PC-3 (cell line): ENCODE results near the gene CBFA2T3. TPM values are rescaled to one million over a fixed set of nuclear protein-coding genes. Genes with fewer than 3 reads are reported as not detected.

Experiments
- ATAC-seq: fragments of 200-7000 bp; cut with Tn5 transposase; 2 replicates; pipeline ENCODE4 v1.9.1; 2020; ENCODE audit warnings: mild to moderate bottlenecking, moderate library complexity
- BruUV-seq: library from RNA; stranded (reverse); fragments of 400-500 nt; replicated peaks from 2 replicates; lab custom pipeline; 2021; lab: Mats Ljungman, UMichigan
- CTCF ChIA-PET: fragments of 300-600 bp; sonication (Branson Sonifier 250); formaldehyde crosslinking; loops from one replicate; lab custom pipeline; 2022; ENCODE audit warnings: antibody characterized with exemption; lab: Charles Lee
- POLR2A ChIA-PET: fragments of 300-600 bp; sonication (Branson Sonifier 250); formaldehyde crosslinking; loops from one replicate; lab custom pipeline; 2022; ENCODE audit warnings: antibody characterized with exemption; ENCODE audit not compliant: unreplicated experiment; lab: Charles Lee
- DNase-seq: peaks from one replicate; pipeline ENCODE4 v3.0.0-alpha.2; 2015
- H2AFZ ChIP-seq: fragments of 300-600 bp; sonication (generic); 2 replicates; pipeline ENCODE4 v1.6.0; 2016; ENCODE audit warnings: antibody characterized with exemption, low read length
- H3F3A ChIP-seq: fragments of 300-600 bp; sonication (generic); one replicate; pipeline ENCODE4 v1.6.0; 2017; ENCODE audit warnings: antibody characterized with exemption, low read length, control low read depth, mild to moderate bottlenecking; ENCODE audit not compliant: unreplicated experiment
- H3K27ac ChIP-seq: fragments of 300-600 bp; sonication (generic); 2 replicates; pipeline ENCODE4 v1.5.1; 2016; ENCODE audit warnings: mild to moderate bottlenecking, low read length
- H3K27me3 ChIP-seq: fragments of 300-600 bp; sonication (generic); 2 replicates; pipeline ENCODE4 v1.6.1; 2016; ENCODE audit warnings: low read length, mixed read lengths
- H3K36me3 ChIP-seq: fragments of 300-600 bp; sonication (generic); 2 replicates; pipeline ENCODE4 v1.6.1; 2016; ENCODE audit warnings: low read depth, mixed run types, low read length, mixed read lengths
- H3K4me1 ChIP-seq: fragments of 300-600 bp; sonication (generic); 2 replicates; pipeline ENCODE4 v1.5.1; 2016; ENCODE audit warnings: low read length; ENCODE audit not compliant: insufficient read depth
- H3K4me2 ChIP-seq: fragments of 300-600 bp; sonication (generic); 2 replicates; pipeline ENCODE4 v1.6.0; 2016; ENCODE audit warnings: low read length
- H3K4me3 ChIP-seq: fragments of 300-600 bp; sonication (generic); 2 replicates; pipeline ENCODE4 v1.5.1; 2016; ENCODE audit warnings: mild to moderate bottlenecking, low read length, mixed read lengths
- H3K79me2 ChIP-seq: fragments of 300-600 bp; sonication (generic); 2 replicates; pipeline ENCODE4 v1.6.1; 2017; ENCODE audit warnings: low read length, mixed read lengths
- H3K9ac ChIP-seq: fragments of 300-600 bp; sonication (generic); 2 replicates; pipeline ENCODE4 v1.6.0; 2016; ENCODE audit warnings: mild to moderate bottlenecking, low read length
- H3K9me2 ChIP-seq: fragments of 300-600 bp; sonication (generic); replicated peaks from 2 replicates; pipeline ENCODE4 v1.6.1; 2016; ENCODE audit warnings: mixed run types, low read length, mixed read lengths
- H3K9me3 ChIP-seq: fragments of 300-600 bp; sonication (generic); 2 replicates; pipeline ENCODE4 v1.6.1; 2016; ENCODE audit warnings: low read length, mixed read lengths
- H4K20me1 ChIP-seq: fragments of 300-600 bp; sonication (generic); 2 replicates; pipeline ENCODE4 v1.6.1; 2016; ENCODE audit warnings: low read length, mixed read lengths
- EZH2 ChIP-seq: fragments of 300-600 bp; sonication (generic); IDR thresholded peaks from one replicate; pipeline ENCODE4 v1.6.1; 2017; ENCODE audit warnings: antibody characterized with exemption, mild to moderate bottlenecking, low read length; ENCODE audit not compliant: unreplicated experiment
- EZH2phosphoT487 ChIP-seq: fragments of 300-600 bp; sonication (generic); IDR thresholded peaks from 2 replicates; pipeline ENCODE4 v1.6.1; 2018; ENCODE audit warnings: mild to moderate bottlenecking, antibody characterized with exemption, low read length, borderline replicate concordance
- intact Hi-C: fragments of 100-400 bp; cut with micrococcal nuclease; formaldehyde crosslinking; loops from 2 replicates; pipeline ENCODE4 v1.9.0; 2023
- total RNA-seq: library from RNA; depleted of rRNA; stranded (reverse); fragments of >200 nt; gene quantifications from 2 replicates; pipeline ENCODE4 v1.2.3, GENCODE V29; 2014
- TF ChIP-seq, protein P1 (sequence below): fragments of 300-600 bp; sonication (generic); conservative IDR thresholded peaks from 2 replicates; pipeline ENCODE4 v1.5.1; 2017; ENCODE audit warnings: antibody characterized with exemption, low read depth, mild to moderate bottlenecking, low read length

The CBFA2T3 gene
- total RNA-seq, 1 experiment from 2014 or later: not detected

DNA sequence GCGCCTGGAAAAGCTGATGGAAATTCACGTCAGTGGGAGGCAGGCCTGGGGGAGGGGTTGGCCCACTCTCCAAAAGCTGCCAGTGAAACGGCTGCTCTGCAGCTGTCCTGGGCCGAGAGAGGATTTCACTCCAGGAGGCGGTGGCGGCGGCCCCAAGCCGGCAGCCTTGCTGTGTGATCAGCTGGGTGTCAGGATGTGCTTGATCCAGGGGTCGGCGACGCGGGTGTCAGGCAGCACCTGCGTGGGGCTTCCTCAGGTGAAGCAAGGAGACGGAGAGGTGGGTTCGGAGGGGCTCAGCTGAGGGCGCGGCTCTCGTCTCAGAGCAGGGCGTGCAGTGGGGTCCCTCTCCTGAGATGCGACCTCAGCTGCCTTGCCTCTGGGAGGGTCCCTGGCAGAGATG, 7.0 kb downstream of the CBFA2T3 start:
- Histone ChIP-seq H3K36me3 (no peaks in the 10 kb centered on the region), H3K4me1 (no peaks in the 10 kb centered on the region), H3K9me3 (no peaks in the 10 kb centered on the region), H3K79me2 (no peaks in the 10 kb centered on the region), H3F3A (no peaks in the 10 kb centered on the region), H3K9ac (no peak overlapping the region), H3K4me2 (no peak overlapping the region), H3K4me3 (no peak overlapping the region), H3K27ac (no peak overlapping the region), H4K20me1 (no peaks in the 10 kb centered on the region), H3K9me2 (no peaks in the 10 kb centered on the region), H2AFZ (no peak overlapping the region), H3K27me3 (0 out of 2 replicates have a peak, but pooled peaks cover 7% of the 10 kb centered on the region)
- POLR2A ChIA-PET: no interaction called here
- no peak for TF ChIP-seq EZH2phosphoT487
- TF ChIP-seq, protein P1, sequence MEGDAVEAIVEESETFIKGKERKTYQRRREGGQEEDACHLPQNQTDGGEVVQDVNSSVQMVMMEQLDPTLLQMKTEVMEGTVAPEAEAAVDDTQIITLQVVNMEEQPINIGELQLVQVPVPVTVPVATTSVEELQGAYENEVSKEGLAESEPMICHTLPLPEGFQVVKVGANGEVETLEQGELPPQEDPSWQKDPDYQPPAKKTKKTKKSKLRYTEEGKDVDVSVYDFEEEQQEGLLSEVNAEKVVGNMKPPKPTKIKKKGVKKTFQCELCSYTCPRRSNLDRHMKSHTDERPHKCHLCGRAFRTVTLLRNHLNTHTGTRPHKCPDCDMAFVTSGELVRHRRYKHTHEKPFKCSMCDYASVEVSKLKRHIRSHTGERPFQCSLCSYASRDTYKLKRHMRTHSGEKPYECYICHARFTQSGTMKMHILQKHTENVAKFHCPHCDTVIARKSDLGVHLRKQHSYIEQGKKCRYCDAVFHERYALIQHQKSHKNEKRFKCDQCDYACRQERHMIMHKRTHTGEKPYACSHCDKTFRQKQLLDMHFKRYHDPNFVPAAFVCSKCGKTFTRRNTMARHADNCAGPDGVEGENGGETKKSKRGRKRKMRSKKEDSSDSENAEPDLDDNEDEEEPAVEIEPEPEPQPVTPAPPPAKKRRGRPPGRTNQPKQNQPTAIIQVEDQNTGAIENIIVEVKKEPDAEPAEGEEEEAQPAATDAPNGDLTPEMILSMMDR: no peak
- TF ChIP-seq EZH2: no peak
- BruUV-seq: no TSS peak
- CTCF ChIA-PET: no interaction called here
- ATAC-seq (no peak), DNase-seq (no peak)
- intact Hi-C loops: no loop called here

- ATAC-seq: no peak
- intact Hi-C loops: no loop called here
Observed at GRCh38 chr16:88969361-88969831, 7.6 kb downstream of the CBFA2T3 start.

GRCh38 chr16:88968589-88969280, 8.3 kb downstream of the CBFA2T3 start:
- H3K27me3 ChIP-seq: peaks cover 7% of the 10 kb centered on the region; the same call in 1 of the 2 replicates
- no peak for ATAC-seq
- no peaks in the 10 kb centered on the region for H3K9me2 ChIP-seq
- H4K20me1 ChIP-seq: no peaks in the 10 kb centered on the region
- TF ChIP-seq EZH2 (no peak), EZH2phosphoT487 (no peak)
- TF ChIP-seq, protein P1: no peak
- H3K36me3 ChIP-seq: no peaks in the 10 kb centered on the region
- H3K4me3 ChIP-seq: no peak overlapping the region
- intact Hi-C loops: no loop called here
- H3K9ac ChIP-seq: no peak overlapping the region
- BruUV-seq: no TSS peak
- POLR2A ChIA-PET: no interaction called here
- no peaks in the 10 kb centered on the region for H3F3A ChIP-seq
- CTCF ChIA-PET: no interaction called here
- no peak for DNase-seq
- no peaks in the 10 kb centered on the region for H3K4me1 ChIP-seq
- H3K9me3 ChIP-seq: no peaks in the 10 kb centered on the region
- H3K79me2 ChIP-seq: no peaks in the 10 kb centered on the region
- no peak overlapping the region for H3K27ac ChIP-seq
- no peak overlapping the region for H3K4me2 ChIP-seq
- no peak overlapping the region for H2AFZ ChIP-seq

More at GRCh38 chr16:88969361-88969831, 7.6 kb downstream of the CBFA2T3 start:
- no peaks in the 10 kb centered on the region for H3K36me3 ChIP-seq
- ChIA-PET CTCF (no interaction called here), POLR2A (no interaction called here)
- no peak overlapping the region for H2AFZ ChIP-seq
- 0 out of 2 replicates have a peak, but pooled peaks cover 7% of the 10 kb centered on the region for H3K27me3 ChIP-seq
- no peak overlapping the region for H3K4me3 ChIP-seq
- no peaks in the 10 kb centered on the region for H3K9me3 ChIP-seq
- TF ChIP-seq, protein P1: no peak
- H4K20me1 ChIP-seq: no peaks in the 10 kb centered on the region
- H3K9ac ChIP-seq: no peak overlapping the region
- no peaks in the 10 kb centered on the region for H3K9me2 ChIP-seq
- no peaks in the 10 kb centered on the region for H3K79me2 ChIP-seq
- BruUV-seq: no TSS peak
- no peak overlapping the region for H3K4me2 ChIP-seq
- DNase-seq: no peak
- no peaks in the 10 kb centered on the region for H3F3A ChIP-seq
- H3K27ac ChIP-seq: no peak overlapping the region
- H3K4me1 ChIP-seq: no peaks in the 10 kb centered on the region
